Measurements from ENCODE around the gene TRIM59. TPM values are rescaled to one million over a fixed set of nuclear protein-coding genes. Genes with fewer than 3 reads are reported as not detected.

The TRIM59 gene
- total and polyA plus RNA-seq, 10 of the 15 experiments (the other 5 are each of a cell fraction or from before 2014, with no cell fraction given): 14.4 to 105 (median 33.3) TPM

GRCh38 chr3:160449636-160450598, at the start of gene TRIM59 (continued):
- TF ChIP-seq SMARCA5 (IDR thresholded peaks at IDR 0.05) (0 out of 2 replicates have a peak, but pooled peaks have one; percentile 36), ZNF687 (IDR thresholded peaks at IDR 0.05) (peak; percentile 100), POU2F2 (IDR thresholded peaks at IDR 0.05; ENCODE audit: borderline replicate concordance, low read depth, low read length) (peak; percentile 64; the same call in 2 of the 3 replicates), TCF7 (IDR thresholded peaks at IDR 0.05; ENCODE audit: borderline replicate concordance) (no peak), ESRRA (IDR thresholded peaks at IDR 0.05; ENCODE audit: low read length) (no peak), ZZZ3 (IDR thresholded peaks at IDR 0.05; ENCODE audit: control insufficient read depth, insufficient read length, low read depth) (no peak), SMAD5 (IDR thresholded peaks at IDR 0.05; ENCODE audit: low read depth) (0 out of 2 replicates have a peak, but pooled peaks have one; percentile 39), TAF1 (IDR thresholded peaks at IDR 0.05; ENCODE audit: borderline replicate concordance, low read depth, low read length) (peak; percentile 80), SUZ12 (IDR thresholded peaks at IDR 0.05; ENCODE audit: unreplicated experiment) (no peak), CBFB (IDR thresholded peaks at IDR 0.05; ENCODE audit: low read depth) (no peak), HCFC1 (IDR thresholded peaks at IDR 0.05; ENCODE audit: low read length) (no peak), SIX5 (IDR thresholded peaks at IDR 0.05; ENCODE audit: low read depth, low read length, severe bottlenecking) (no peak), SMAD1 (IDR thresholded peaks at IDR 0.05; ENCODE audit: low read depth, partially characterized antibody) (no peak), FOXM1 (IDR thresholded peaks at IDR 0.05; ENCODE audit: low read depth, low read length) (peak; percentile 100), ZNF274 (IDR thresholded peaks at IDR 0.05; ENCODE audit: insufficient read depth, insufficient read length) (no peak), ZNF622 (IDR thresholded peaks at IDR 0.05) (no peak), ZBTB4 (CRISPR knock-in tag; IDR thresholded peaks at IDR 0.05) (no peak), TBL1XR1 (IDR thresholded peaks at IDR 0.05; ENCODE audit: low read depth, low read length) (peak; percentile 0; the same call in 1 of the 2 replicates), RUNX3 (IDR thresholded peaks at IDR 0.05; ENCODE audit: low read length) (no peak; the same call in 1 of the 2 replicates), RBBP5 (conservative IDR thresholded peaks at IDR 0.05) (no peak), RCOR1 (conservative IDR thresholded peaks at IDR 0.05; ENCODE audit: low read depth, low read length) (0 out of 2 replicates have a peak, but pooled peaks have one; percentile 10), BHLHE40 (IDR thresholded peaks at IDR 0.05; ENCODE audit: borderline replicate concordance in 1 of 2, low read depth in 2 of 2, low read length in 1 of 2) (peak; percentile 49 to 57; a peak in 2 of 4 replicates)
